Ishikawa (cell line): ENCODE data around the gene PRELID1.

Source experiments
- CEBPB ChIP-seq: IDR thresholded peaks from 2 replicates; pipeline ENCODE4 v1.6.1; 2012
- CREB1 ChIP-seq: IDR thresholded peaks from 2 replicates; pipeline ENCODE4 v1.6.1; 2012; ENCODE audit warnings: low read depth
- EGR1 ChIP-seq: IDR thresholded peaks from 2 replicates; pipeline ENCODE4 v1.6.1; 2012
- EP300 ChIP-seq: IDR thresholded peaks from 2 replicates; pipeline ENCODE4 v1.6.1; 2012; ENCODE audit warnings: borderline replicate concordance
- FOXM1 ChIP-seq: IDR thresholded peaks from 2 replicates; pipeline ENCODE4 v1.6.1; 2012; ENCODE audit warnings: low read depth, borderline replicate concordance
- NFIC ChIP-seq: IDR thresholded peaks from 2 replicates; pipeline ENCODE4 v1.6.1; 2012
- RAD21 ChIP-seq: IDR thresholded peaks from 2 replicates; pipeline ENCODE4 v1.6.1; 2012; ENCODE audit warnings: low read depth
- REST ChIP-seq: IDR thresholded peaks from 2 replicates; pipeline ENCODE4 v1.6.1; 2012; ENCODE audit warnings: low read depth, mild to moderate bottlenecking
- TAF1 ChIP-seq: IDR thresholded peaks from 2 replicates; pipeline ENCODE4 v1.6.1; 2012; ENCODE audit warnings: low read depth, mild to moderate bottlenecking
- TCF12 ChIP-seq: IDR thresholded peaks from 2 replicates; pipeline ENCODE4 v1.6.1; 2012; ENCODE audit warnings: low read depth
- TEAD4 ChIP-seq: IDR thresholded peaks from 2 replicates; pipeline ENCODE4 v1.6.1; 2012
- YY1 ChIP-seq: IDR thresholded peaks from 2 replicates; pipeline ENCODE4 v1.6.1; 2012; ENCODE audit warnings: low read depth
- ZBTB7A ChIP-seq: IDR thresholded peaks from 2 replicates; pipeline ENCODE4 v1.6.1; 2012; ENCODE audit warnings: low read depth
- TF ChIP-seq, protein P1 (sequence below): IDR thresholded peaks from 2 replicates; pipeline ENCODE4 v1.6.1; 2012
- TF ChIP-seq, protein P2 (sequence below): IDR thresholded peaks from 2 replicates; pipeline ENCODE4 v1.6.1; 2012

PRELID1 gene

DNA sequence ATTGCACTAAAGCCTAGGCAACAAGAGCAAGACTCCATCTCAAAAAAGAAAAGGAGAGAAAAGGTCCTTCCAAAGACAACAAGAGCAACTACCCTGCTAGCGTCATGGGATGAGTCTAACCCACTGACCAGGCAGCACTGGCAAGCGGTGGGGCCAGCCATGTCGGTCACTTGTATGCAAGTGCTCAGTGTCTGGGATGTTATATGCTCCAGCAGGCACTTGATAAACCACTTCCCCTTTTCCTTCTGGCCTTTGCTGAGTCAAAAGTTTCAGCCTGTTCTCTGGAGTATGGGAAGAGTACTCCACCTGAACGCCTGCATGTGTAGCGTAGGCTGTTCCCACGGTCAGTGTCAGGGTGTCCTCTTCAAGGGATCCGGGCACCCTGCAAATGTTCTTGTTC lies 17.3 kb downstream of the PRELID1 start:
- no peak for TF ChIP-seq CEBPB
- TF ChIP-seq TAF1 = no peak
- no peak for TF ChIP-seq ZBTB7A
- no peak for TF ChIP-seq REST

- no peak for TF ChIP-seq YY1
- no peak for TF ChIP-seq FOXM1
- no peak for TF ChIP-seq TCF12
Measured at GRCh38 chr5:177325868-177326381, 22.3 kb downstream of the PRELID1 start.

DNA sequence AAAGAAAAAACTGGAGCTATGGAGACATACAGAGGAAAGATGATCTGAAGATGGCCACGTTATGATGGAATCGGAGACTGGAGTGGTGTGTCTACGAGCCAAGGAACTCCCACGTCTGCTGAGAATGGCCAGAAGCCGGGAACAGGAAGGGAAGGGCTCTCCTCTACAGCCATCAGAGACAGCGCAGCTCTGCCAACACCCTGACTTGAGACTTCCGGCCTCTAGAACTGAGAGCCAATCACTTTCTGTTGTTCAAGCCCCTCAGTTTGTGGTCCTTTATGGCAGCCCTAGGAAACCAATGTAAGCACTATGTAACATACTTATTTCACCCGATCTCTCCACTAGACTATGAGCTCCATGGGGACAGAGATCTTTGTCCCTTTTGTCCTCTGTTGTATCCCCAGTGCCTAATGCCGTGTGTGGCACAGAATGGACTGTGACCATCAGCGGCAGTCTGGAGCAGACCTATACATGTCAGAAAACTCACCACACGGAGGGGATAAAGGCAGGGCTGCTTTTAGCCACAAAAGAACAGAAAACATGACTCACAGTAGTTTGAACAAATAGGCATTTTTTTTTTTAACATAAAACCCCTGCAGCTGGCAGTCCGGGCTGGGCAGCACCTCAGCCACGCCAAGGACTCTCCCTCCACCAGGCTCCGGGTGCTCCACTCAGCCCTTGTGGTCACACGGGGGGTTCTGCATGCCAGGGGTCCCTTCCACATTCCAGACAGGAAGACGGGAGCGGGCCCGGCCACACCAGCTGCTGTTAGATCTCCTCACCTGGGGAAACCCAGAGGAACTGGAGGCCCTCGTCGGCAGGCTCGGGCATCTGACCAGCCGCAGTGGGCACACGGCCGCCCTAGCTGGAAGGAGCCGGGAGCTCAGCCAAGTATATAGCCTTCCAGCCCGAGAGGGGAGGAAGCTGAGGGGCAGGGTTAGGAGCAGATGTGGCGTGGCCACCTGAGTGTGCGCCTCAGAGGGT lies 24.2 kb downstream of the PRELID1 start:
- TF ChIP-seq, protein P1, sequence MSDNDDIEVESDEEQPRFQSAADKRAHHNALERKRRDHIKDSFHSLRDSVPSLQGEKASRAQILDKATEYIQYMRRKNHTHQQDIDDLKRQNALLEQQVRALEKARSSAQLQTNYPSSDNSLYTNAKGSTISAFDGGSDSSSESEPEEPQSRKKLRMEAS = no peak
- no peak for TF ChIP-seq EP300
- TF ChIP-seq ZBTB7A = no peak
- no peak for TF ChIP-seq TEAD4
- no peak for TF ChIP-seq YY1
- no peak for TF ChIP-seq FOXM1
- no peak for TF ChIP-seq CEBPB
- TF ChIP-seq REST = no peak

DNA sequence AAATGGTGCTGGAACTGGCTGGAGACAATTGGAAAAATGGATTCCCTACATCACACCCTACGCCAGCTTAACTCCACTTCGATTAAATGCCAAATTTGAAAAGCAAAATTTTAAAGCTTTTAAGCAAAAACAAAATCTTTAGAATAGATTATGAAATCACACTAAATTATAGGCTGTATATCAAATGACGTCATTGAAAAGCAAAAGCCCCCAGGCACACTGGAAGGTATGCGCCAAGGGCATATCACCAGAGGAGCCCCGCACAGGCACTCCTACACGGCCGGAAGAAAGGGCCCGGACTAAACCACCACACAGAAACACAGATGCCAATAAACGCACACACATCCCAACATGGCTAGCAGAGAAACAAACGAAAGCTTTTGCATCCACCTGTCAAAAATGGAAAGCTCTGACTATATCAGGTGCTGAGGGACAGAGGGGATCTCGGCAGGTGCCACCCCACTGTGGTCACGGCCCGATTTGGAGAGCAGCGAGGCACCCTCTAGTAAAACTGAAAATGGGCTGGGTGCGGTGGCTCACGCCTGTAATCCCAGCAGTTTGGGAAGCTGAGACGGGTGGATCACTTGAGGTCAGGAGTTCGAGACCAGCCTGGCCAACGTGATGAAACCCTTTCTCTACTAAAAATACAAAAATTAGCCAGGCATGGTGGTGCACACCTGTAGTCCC lies 25.1 kb downstream of the PRELID1 start:
- no peak for TF ChIP-seq CEBPB
- TF ChIP-seq CREB1 = no peak
- no peak for TF ChIP-seq ZBTB7A
- no peak for TF ChIP-seq REST
- no peak for TF ChIP-seq TCF12
- no peak for TF ChIP-seq EGR1

DNA sequence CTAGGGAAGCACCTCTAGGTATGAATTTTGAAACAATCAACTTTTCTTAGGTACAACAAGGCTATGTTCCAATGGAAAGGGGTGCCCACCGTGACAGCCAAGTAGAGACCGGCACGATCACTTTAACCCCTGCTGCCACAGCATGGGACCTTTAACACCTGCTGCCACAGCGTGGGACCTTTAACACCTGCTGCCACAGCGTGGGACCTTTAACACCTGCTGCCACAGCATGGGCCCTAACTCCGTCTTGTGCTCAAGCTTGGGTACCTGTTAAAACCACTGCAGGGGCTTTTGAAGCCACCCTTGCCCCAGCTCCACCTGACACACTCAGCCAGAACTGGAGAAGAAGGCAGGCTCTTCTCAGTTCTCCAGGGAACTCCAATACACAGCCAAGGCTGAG lies 26.3 kb downstream of the PRELID1 start:
- TF ChIP-seq CREB1 (no peak), TEAD4 (no peak), RAD21 (no peak), NFIC (no peak), TAF1 (no peak), EP300 (no peak), YY1 (no peak), EGR1 (no peak), TCF12 (no peak)
- TF ChIP-seq, protein P1 = no peak
- TF ChIP-seq, protein P2, sequence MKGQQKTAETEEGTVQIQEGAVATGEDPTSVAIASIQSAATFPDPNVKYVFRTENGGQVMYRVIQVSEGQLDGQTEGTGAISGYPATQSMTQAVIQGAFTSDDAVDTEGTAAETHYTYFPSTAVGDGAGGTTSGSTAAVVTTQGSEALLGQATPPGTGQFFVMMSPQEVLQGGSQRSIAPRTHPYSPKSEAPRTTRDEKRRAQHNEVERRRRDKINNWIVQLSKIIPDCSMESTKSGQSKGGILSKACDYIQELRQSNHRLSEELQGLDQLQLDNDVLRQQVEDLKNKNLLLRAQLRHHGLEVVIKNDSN = no peak
